NCI-H82 (cell line): ENCODE results near the gene ADARB1.

Experiments used
- DNase-seq: peaks from one replicate; lab custom pipeline; 2025; lab: John Stamatoyannopoulos, UW

ADARB1 gene

GRCh38 chr21:45267390-45267760, 193.0 kb downstream of the ADARB1 start:
- DNase-seq: no peak

- DNase-seq: no peak
Observed at GRCh38 chr21:45269861-45270260, 195.5 kb downstream of the ADARB1 start.

GRCh38 chr21:45270306-45270821, 196.0 kb downstream of the ADARB1 start:
- DNase-seq: no peak
